HG02870 (cell line): ENCODE data around the gene CNPY2.
A peak's percentile ranks its signal among the peaks of the same experiment; 100 is the strongest.
"Not testable (repeated sequence)": the region's sequence is repeated elsewhere in the genome, so short reads cannot be mapped to it uniquely, and the experiment has no call there.

ENCODE experiments used
- ATAC-seq: cut with Tn5 transposase; IDR thresholded peaks from one replicate; pipeline ENCODE4 v1.9.1; 2021; ENCODE audit warnings: mild to moderate bottlenecking, moderate library complexity; ENCODE audit not compliant: unreplicated experiment

Gene CNPY2

GRCh38 chr12:56299308-56299852 lies 16.4 kb downstream of the CNPY2 start:
- ATAC-seq: no peak

- ATAC-seq: no peak
Measured at GRCh38 chr12:56298828-56299227, 17.0 kb downstream of the CNPY2 start.

DNA sequence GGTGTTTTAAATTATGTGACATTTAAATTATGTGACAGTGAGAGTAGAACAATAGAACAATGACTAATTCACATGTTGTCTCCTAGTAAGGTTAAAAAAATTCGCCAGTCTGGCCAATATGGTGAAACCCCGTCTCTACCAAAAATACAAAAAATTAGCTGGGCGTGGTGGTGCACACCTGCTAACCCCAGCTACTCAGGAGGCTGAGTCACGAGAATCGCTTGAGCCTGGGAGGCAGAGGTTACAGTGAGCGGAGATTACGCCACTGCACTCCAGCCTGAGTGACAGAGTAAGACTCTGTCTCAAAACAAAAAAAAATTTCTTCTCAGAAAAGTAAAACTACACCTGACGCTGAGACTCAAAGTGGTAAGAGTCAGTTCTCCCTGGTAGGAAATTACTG lies 18.4 kb downstream of the CNPY2 start:
- no peak for ATAC-seq

DNA sequence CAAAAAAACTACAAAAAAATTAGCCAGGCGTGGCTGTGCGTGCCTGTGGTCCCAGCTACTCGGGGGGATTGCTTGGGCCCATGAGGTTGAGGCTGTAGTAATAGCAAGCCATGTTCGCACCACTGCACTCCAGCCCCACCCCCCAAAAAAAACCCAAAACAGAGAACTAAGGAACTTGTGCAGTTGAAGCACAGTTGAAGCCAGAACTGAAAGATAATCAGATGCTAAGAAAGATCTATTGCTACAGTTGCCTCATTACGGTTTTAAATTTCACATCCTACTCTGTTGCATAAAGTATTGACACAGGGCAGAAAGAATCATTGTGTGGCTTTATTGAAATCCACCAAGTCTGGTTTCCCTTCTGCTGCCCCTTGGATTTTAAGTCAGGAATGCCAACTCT lies 19.5 kb downstream of the CNPY2 start:
- ATAC-seq: no peak

DNA sequence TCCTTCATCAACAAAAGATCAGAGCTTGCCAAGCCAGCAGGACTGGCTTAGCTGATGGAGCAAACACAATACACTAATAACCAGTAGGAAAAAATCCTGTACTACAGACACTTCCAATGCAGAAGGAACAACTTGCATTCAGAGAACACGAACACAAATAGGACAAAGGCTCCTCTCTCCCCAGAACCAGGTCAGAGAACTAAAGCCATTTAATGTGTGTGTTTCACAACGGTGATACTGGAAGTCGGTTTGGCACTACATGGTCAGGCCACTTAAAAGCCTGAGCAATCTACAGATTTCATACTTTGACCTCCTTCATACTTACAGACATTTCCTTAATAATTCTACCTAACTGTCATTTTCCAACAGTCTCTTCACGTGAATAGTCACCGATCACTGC lies 22.0 kb downstream of the CNPY2 start:
- ATAC-seq: no peak

- no peak for ATAC-seq
Measured at GRCh38 chr12:56288705-56289387, 26.9 kb downstream of the CNPY2 start.

DNA sequence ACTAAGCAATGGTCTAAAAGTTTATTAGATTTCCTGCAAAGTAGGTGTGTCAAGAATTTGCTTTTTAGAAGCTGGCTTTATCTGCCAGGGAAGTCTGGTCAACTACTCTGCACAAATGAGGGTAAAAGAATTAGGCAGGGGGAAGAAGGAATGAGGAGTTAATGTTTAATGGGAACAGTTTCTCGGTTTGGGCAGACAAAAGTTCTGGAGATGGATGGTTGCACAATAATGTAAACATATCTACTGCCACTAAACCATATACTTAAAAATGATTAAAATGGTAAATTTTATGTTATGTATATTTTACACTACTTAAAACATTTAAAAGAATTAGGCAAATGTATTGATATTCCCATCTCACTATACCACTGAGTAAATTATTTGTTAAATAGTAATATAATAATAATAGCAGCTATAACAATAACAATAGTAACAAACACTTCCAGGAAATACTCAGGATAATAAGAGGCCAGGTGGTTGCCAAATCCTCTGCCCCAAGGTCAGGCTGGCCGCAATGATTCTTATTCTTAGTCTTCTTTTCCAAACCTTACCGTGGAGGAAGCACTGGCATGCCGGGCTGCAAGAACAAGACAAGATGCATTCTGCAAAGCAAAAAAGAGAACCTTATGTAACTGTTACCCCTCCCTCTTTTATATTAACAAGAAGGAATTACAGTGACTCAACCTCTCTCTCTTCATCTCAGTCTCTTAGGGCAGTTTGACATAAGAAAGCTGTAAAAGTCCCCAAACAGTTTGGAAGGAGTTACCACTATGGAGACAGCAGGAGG lies 29.6 kb downstream of the CNPY2 start:
- ATAC-seq: no peak

GRCh38 chr12:56284263-56284662 lies 31.5 kb downstream of the CNPY2 start:
- not testable (repeated sequence) for ATAC-seq

GRCh38 chr12:56282579-56282978 lies 33.2 kb downstream of the CNPY2 start:
- no peak for ATAC-seq

- ATAC-seq: no peak
Measured at GRCh38 chr12:56282030-56282429, 33.8 kb downstream of the CNPY2 start.

DNA sequence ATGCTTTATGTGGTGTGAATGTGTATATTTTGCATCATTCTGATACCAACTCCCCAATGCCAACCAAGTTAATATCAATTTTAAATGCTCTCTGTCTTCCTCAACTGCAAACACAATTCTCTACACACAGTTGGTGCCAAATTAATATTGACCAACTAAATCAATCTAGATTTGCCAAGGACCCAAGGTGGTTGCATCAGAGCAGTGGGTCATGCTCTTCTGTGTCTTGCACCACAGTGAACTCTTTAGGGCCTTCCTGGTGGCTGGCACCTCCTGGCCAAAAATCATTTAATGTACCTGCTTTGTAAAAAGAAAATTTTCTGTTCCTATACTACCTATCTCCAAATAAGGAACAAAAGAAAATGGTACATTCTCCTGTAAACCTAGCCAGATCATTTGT lies 34.9 kb downstream of the CNPY2 start:
- no peak for ATAC-seq

DNA sequence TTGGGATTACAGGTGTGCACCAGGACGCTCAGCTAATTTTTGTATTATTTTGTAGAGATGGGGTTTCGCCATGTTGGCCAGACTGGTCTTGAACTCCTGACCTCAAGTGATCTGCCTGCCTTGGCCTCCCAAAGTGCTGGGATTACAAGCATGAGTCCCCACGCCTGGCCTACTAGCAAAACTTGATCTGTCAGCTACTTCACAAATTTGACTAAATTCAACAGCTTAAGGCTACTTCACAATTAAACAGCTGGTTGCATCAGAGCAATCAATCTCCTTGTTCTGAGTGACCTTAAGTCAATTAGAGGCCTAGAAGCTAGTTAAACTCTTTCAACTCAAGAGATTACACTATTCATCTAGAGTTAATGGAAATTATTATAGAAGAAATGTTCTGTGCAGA lies 36.9 kb downstream of the CNPY2 start:
- no peak for ATAC-seq

- no peak for ATAC-seq
Measured at GRCh38 chr12:56274299-56274698, 41.5 kb downstream of the CNPY2 start.

- not testable (repeated sequence) for ATAC-seq
Measured at GRCh38 chr12:56272468-56272867, 43.3 kb downstream of the CNPY2 start.

GRCh38 chr12:56271031-56271430 lies 44.8 kb downstream of the CNPY2 start:
- no peak for ATAC-seq

GRCh38 chr12:56267443-56268071 lies 48.2 kb downstream of the CNPY2 start:
- ATAC-seq: no peak

DNA sequence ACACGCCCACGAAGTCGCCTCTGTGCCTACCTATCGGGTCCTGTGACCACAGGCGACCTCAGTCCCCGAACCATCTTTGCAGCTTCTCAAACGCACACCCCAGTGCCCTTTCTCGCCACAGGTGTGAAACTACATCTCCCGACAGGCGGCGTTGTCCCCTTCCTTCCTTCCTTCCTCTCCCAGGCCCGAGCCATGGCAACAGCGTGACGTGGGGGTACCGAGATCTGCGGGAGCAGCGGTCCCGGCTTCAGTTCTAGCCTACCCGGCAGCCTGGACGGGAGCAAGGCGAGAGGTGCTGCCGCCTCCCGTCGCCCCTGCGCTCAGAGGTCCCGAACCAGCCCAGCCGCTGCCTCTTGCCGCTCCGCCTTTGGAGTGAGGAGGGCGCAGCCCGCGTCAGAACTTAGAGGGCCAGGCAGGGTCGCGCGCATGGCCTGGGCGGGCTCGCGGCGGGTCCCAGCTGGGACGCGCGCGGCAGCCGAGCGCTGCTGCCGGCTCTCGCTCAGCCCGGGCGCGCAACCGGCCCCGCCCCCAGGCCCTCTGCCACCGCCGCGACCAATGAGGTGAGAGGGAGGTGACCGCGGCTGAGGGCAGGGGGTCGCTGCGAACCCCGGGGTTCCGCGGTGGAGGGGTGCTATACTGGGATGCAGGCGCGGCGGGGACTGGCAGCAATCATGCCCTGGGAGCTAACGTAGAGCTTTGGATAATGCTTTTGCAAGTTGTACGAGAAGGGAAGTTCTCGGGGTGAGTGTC lies 48.9 kb downstream of the CNPY2 start, which contains the start of gene COQ10A:
Gene COQ10A (plus strand): TSS at position 250 of the 750 bp plus-strand sequence. CDS start 177 bp downstream, at position 427.
- peak; percentile 77 for ATAC-seq

DNA sequence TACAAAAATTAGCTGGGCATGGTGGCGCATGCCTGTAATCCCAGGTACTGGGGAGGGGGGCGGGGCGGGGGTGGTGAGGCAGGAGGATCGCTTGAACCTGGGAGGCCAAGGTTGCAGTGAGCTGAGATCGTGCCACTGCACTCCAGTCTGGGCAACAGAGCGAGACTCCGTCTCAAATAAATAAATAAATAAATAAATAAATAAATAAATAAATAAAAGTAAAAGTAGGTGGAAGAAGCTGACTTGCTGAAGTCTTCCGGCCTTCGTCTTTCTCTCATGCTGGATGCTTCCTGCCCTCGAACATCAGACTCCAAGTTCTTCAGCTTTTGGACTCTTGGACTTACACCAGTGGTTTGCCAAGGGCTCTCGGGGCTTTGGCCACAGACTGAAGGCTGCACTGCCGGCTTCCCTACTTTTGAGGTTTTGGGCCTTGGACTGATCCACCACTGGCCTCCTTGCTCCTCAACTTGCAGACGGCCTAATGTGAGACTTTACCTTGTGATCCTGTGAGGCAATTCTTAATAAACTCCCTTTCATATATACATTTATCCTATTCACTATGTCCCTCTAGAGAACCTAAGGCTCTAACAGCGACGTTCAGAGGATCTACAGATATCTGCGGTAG lies 49.6 kb downstream of the CNPY2 start:
- ATAC-seq: not testable (repeated sequence)

- not testable (repeated sequence) for ATAC-seq
Measured at GRCh38 chr12:56262955-56263354, 52.8 kb downstream of the CNPY2 start.

DNA sequence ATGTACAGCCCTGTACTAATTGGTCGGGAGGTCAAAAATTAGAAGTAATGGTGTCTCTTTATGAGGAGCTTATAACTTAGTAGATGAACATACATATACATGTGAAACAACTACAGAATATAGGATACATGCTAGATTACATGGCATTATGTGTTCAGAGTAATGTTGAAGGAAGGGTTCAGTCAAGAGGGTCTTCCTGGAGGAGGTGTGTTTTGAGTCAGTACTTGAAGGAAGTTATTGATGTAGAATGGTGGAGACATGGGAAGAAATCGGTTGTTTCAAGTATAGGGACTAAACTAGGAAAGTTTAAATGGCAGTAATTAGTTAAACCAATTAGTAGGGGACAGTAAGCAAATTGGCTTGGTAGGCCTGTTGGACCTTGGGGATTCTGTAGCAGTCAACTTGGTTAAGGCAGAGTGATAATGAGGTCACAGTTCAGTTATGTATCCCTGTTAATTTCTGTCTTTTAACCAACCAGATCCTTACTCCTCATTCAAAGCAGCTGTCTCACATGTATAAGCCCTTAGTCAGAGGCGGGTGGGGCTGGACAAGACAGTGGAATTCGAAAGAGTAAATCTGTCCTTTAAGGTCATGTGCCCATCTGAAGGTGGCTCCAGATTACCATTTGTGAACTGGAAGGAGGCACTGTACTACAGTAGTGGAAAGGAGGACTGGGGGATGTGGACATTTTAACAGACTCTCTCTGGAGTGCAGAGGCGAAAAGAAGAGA lies 54.1 kb downstream of the CNPY2 start:
- ATAC-seq: no peak
